PC-9 (cell line): ENCODE measurements around the gene FGB. TPM values are rescaled to one million over a fixed set of nuclear protein-coding genes. Genes with fewer than 3 reads are reported as not detected.

Source experiments
- BruUV-seq: library from RNA; stranded (reverse); fragments of 400-500 nt; replicated peaks from 2 replicates; lab custom pipeline; 2021; lab: Mats Ljungman, UMichigan
- CTCF ChIA-PET: fragments of 300-600 bp; sonication (Branson Sonifier 250); formaldehyde crosslinking; loops from one replicate; lab custom pipeline; 2022; ENCODE audit warnings: antibody characterized with exemption; lab: Charles Lee
- POLR2A ChIA-PET: fragments of 300-600 bp; sonication (Branson Sonifier 250); formaldehyde crosslinking; loops from one replicate; lab custom pipeline; 2022; ENCODE audit warnings: antibody characterized with exemption; ENCODE audit not compliant: unreplicated experiment; lab: Charles Lee
- DNase-seq, 2 experiments: peaks; one replicate each; pipeline versions ENCODE4 v3.0.0 to v3.0.0-alpha.2; 2015 to 2022; ENCODE audit warnings: mixed read lengths in 1 of 2
- H2AFZ ChIP-seq: fragments of 200-600 bp; sonication (generic); 2 replicates; pipeline ENCODE4 v1.8.1; 2017; ENCODE audit warnings: antibody characterized with exemption
- H3F3A ChIP-seq: fragments of 200-600 bp; sonication (generic); 2 replicates; pipeline ENCODE4 v1.8.1; 2017; ENCODE audit warnings: antibody characterized with exemption, mild to moderate bottlenecking, low read depth; ENCODE audit not compliant: insufficient read depth
- H3K27ac ChIP-seq: fragments of 200-600 bp; sonication (generic); 2 replicates; pipeline ENCODE4 v1.6.1; 2016; ENCODE audit warnings: mixed run types
- H3K27me3 ChIP-seq: fragments of 200-600 bp; sonication (generic); 2 replicates; pipeline ENCODE4 v1.6.1; 2016; ENCODE audit warnings: low read depth, mixed run types; ENCODE audit not compliant: insufficient read depth
- H3K36me3 ChIP-seq: fragments of 200-600 bp; sonication (generic); 2 replicates; pipeline ENCODE4 v1.6.1; 2016; ENCODE audit warnings: low read depth, mixed run types
- H3K4me1 ChIP-seq: fragments of 200-600 bp; sonication (generic); replicated peaks from 2 replicates; pipeline ENCODE4 v1.6.1; 2016; ENCODE audit warnings: mixed run types; ENCODE audit not compliant: insufficient read depth
- H3K4me2 ChIP-seq: fragments of 200-600 bp; sonication (generic); 2 replicates; pipeline ENCODE4 v1.6.1; 2017; ENCODE audit warnings: mixed run types
- H3K4me3 ChIP-seq: fragments of 200-600 bp; sonication (generic); 2 replicates; pipeline ENCODE4 v1.6.1; 2016; ENCODE audit warnings: mixed run types
- H3K79me2 ChIP-seq: fragments of 200-600 bp; sonication (generic); 2 replicates; pipeline ENCODE4 v1.6.1; 2017; ENCODE audit warnings: low read depth, mixed run types
- H3K9me2 ChIP-seq: fragments of 200-600 bp; sonication (generic); 2 replicates; pipeline ENCODE4 v1.8.1; 2017; ENCODE audit warnings: mild to moderate bottlenecking; ENCODE audit not compliant: insufficient read depth
- H3K9me3 ChIP-seq: fragments of 200-600 bp; sonication (generic); 2 replicates; pipeline ENCODE4 v1.8.1; 2016; ENCODE audit warnings: low read depth; ENCODE audit not compliant: insufficient read depth
- H4K20me1 ChIP-seq: fragments of 200-600 bp; sonication (generic); 2 replicates; pipeline ENCODE4 v1.8.1; 2017; ENCODE audit not compliant: insufficient read depth
- CTCF ChIP-seq: fragments of 200-600 bp; sonication (generic); conservative IDR thresholded peaks from 2 replicates; pipeline ENCODE4 v1.6.1; 2017; ENCODE audit warnings: mixed run types, antibody characterized with exemption, mild to moderate bottlenecking, moderate library complexity
- EZH2 ChIP-seq: fragments of 200-600 bp; sonication (generic); IDR thresholded peaks from 2 replicates; pipeline ENCODE4 v1.8.0; 2017; ENCODE audit warnings: antibody characterized with exemption, low read depth
- intact Hi-C: fragments of 100-400 bp; cut with micrococcal nuclease; formaldehyde crosslinking; loops from one replicate; pipeline ENCODE4 v1.10.0; 2022; ENCODE audit not compliant: unreplicated experiment
- total RNA-seq: library from RNA; stranded (reverse); gene quantifications from 2 replicates; pipeline ENCODE4 v1.2.3, GENCODE V29; 2021

Gene FGB
- total RNA-seq, 1 experiment from 2014 or later, result not detected

GRCh38 chr4:154527308-154527707 lies 35.5 kb upstream of the FGB start:
- CTCF ChIA-PET, result no interaction called here
- H3F3A ChIP-seq, result no peaks in the 10 kb centered on the region
- H2AFZ ChIP-seq, result no peak overlapping the region
- no peak overlapping the region for H3K27ac ChIP-seq
- no TSS peak for BruUV-seq
- no peaks in the 10 kb centered on the region for H3K36me3 ChIP-seq
- H3K4me3 ChIP-seq, result no peak overlapping the region
- no peaks in the 10 kb centered on the region for H3K27me3 ChIP-seq
- H3K4me1 ChIP-seq, result no peaks in the 10 kb centered on the region
- no peaks in the 10 kb centered on the region for H3K9me3 ChIP-seq
- no peak overlapping the region for H3K4me2 ChIP-seq
- H4K20me1 ChIP-seq, result no peaks in the 10 kb centered on the region
- H3K79me2 ChIP-seq, result no peaks in the 10 kb centered on the region
- DNase-seq, result no peak
- POLR2A ChIA-PET, result no interaction called here
- no peak for TF ChIP-seq CTCF
- TF ChIP-seq EZH2, result no peak
- intact Hi-C loops, result no loop called here
- H3K9me2 ChIP-seq, result no peaks in the 10 kb centered on the region

GRCh38 chr4:154528869-154529268 lies 33.9 kb upstream of the FGB start:
- no peaks in the 10 kb centered on the region for H3K4me1 ChIP-seq
- no peaks in the 10 kb centered on the region for H4K20me1 ChIP-seq
- no TSS peak for BruUV-seq
- intact Hi-C loops, result no loop called here
- H3K9me2 ChIP-seq, result no peaks in the 10 kb centered on the region
- no peak overlapping the region for H2AFZ ChIP-seq
- H3K27ac ChIP-seq, result no peak overlapping the region
- no peak overlapping the region for H3K4me2 ChIP-seq
- CTCF ChIA-PET, result no interaction called here
- H3K79me2 ChIP-seq, result no peaks in the 10 kb centered on the region
- H3K9me3 ChIP-seq, result no peaks in the 10 kb centered on the region
- H3F3A ChIP-seq, result no peaks in the 10 kb centered on the region
- DNase-seq, result no peak
- POLR2A ChIA-PET, result interaction anchor here (0.6 kb wide), 1 partner anchor 21 kb away, joined by 6 read pairs; the partner anchor contains the start of gene PLRG1
- H3K4me3 ChIP-seq, result no peak overlapping the region
- TF ChIP-seq EZH2 (no peak), CTCF (no peak)
- H3K36me3 ChIP-seq, result no peaks in the 10 kb centered on the region
- no peaks in the 10 kb centered on the region for H3K27me3 ChIP-seq

- Histone ChIP-seq H3K4me1 (no peaks in the 10 kb centered on the region), H3K36me3 (no peaks in the 10 kb centered on the region), H3K9me2 (no peaks in the 10 kb centered on the region), H3K4me3 (no peak overlapping the region), H3K27ac (no peak overlapping the region), H3K27me3 (no peaks in the 10 kb centered on the region), H4K20me1 (no peaks in the 10 kb centered on the region), H2AFZ (no peak overlapping the region), H3F3A (no peaks in the 10 kb centered on the region), H3K79me2 (no peaks in the 10 kb centered on the region), H3K9me3 (no peaks in the 10 kb centered on the region), H3K4me2 (no peak overlapping the region)
- POLR2A ChIA-PET, result no interaction called here
- no peak for DNase-seq
- CTCF ChIA-PET, result interaction anchor here (0.6 kb wide), 1 partner anchor 744 kb away, joined by 12 read pairs; no protein-coding TSS in a partner anchor
- intact Hi-C loops, result no loop called here
- no peak for TF ChIP-seq CTCF
- no peak for TF ChIP-seq EZH2
- BruUV-seq, result no TSS peak
These were observed 32.9 kb upstream of the FGB start for GRCh38 chr4:154529728-154530519.
